NOMO-1 treated with DMSO at 0.1 percent for 48 hours (cell line): Measurements from ENCODE around the gene IQUB.
"Not testable (repeated sequence)": the region's sequence is repeated elsewhere in the genome, so short reads cannot be mapped to it uniquely, and the experiment has no call there.

Experiments
- DNase-seq: peaks from one replicate; lab custom pipeline; 2025; ENCODE audit not compliant: unreplicated experiment; lab: John Stamatoyannopoulos, UW

IQUB gene

GRCh38 chr7:123423622-123424021 lies 110.8 kb downstream of the IQUB start:
- DNase-seq: no peak

- no peak for DNase-seq
These were observed 116.8 kb downstream of the IQUB start for GRCh38 chr7:123417580-123417979.

DNA sequence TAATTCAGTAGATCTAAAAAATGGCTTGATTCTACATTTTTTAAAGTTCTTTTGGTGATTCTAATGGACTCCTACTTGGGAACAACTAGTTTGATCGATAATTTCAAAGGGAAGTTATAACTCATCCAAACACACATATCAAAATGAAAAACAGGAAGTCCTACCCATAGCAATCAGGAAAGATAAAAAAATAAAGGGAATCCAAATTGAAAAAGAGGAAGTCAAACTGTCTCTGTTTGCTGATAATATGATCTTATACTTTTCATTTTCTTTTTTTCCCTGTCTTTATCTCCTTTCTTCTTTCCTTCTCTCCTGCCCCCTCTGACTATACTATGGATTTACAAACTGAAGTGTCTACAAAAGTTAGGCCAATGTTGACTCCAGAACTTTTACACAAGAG lies 118.8 kb downstream of the IQUB start:
- no peak for DNase-seq

DNA sequence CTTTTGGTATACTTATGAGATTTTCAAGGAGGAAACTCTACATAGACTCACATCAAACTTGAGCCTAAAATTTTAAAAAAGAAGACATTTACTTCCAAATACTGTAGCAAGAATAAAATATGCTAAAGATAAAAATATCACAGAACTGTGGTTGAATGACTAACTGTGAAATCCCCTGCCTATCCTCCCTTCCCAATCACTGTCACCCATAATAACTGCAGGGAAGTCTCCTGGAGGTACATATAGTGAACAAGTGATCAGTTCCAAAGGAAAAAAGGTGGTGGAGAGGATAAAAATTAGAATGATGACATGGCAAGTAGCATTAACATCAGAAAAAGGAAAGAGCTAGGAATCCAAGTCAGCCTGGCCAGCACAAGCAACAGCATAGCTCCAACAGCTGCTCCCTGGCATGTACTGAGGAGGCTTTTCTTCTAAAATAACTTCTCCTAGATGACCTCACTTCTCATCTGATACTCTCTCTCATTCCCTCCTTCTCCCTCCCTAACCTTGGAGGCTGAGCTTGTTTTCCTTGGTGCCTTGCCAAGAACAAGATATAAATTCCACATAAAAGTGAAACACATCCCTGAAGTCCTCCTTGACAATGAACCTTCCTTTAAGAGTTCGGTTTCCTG lies 124.0 kb downstream of the IQUB start:
- no peak for DNase-seq

GRCh38 chr7:123407951-123408350 lies 126.4 kb downstream of the IQUB start:
- DNase-seq: not testable (repeated sequence)
